K562 (cell line): Measurements from ENCODE around the gene ADAMTS2. TPM values are rescaled to one million over a fixed set of nuclear protein-coding genes. Genes with fewer than 3 reads are reported as not detected.

Experiments
- ATAC-seq: fragments of 200-7000 bp; cut with Tn5 transposase; 3 replicates; pipeline ENCODE4 v1.9.1; 2020; ENCODE audit warnings: moderate library complexity
- BruUV-seq: library from RNA; stranded (reverse); fragments of 400-500 nt; replicated peaks from 2 replicates; lab custom pipeline; 2021; lab: Mats Ljungman, UMichigan
- CTCF ChIA-PET: fragments of 300-600 bp; formaldehyde crosslinking; extraction: SDS; loops from one replicate; lab custom pipeline; 2021; ENCODE audit warnings: low intra/inter-chr PET ratio; lab: Yijun Ruan, JAX
- POLR2A ChIA-PET: fragments of 300-600, 350-650 bp; sonication (Branson Sonifier 250); formaldehyde crosslinking; extraction: SDS; loops from one replicate; lab custom pipeline; 2021; ENCODE audit warnings: antibody characterized with exemption, inconsistent platforms; lab: Yijun Ruan, JAX
- DNase-seq, 4 experiments: peaks; one replicate each; pipeline versions ENCODE4 v3.0.0 to v3.0.0-alpha.2; 2011 to 2018; ENCODE audit warnings: low spot score in 3 of 4, mixed read lengths in 3 of 4; ENCODE audit errors: extremely low read depth in 1 of 4
- FAIRE-seq: peaks from 2 replicates; lab custom pipeline; 2011; peaks lifted over from hg19 to GRCh38; lab: Jason Lieb, UNC
- H2AFZ ChIP-seq: 2 replicates; pipeline ENCODE4 v1.6.0; 2011; ENCODE audit warnings: low read depth, low read length, control low read depth, inconsistent platforms
- H3K27ac ChIP-seq: fragments of 200-600 bp; 3 replicates; pipeline ENCODE4 v1.8.0; 2011; ENCODE audit warnings: low read depth, mild to moderate bottlenecking, control low read depth, inconsistent platforms, low read length, moderate library complexity, mixed read lengths; ENCODE audit errors: extremely low read depth
- H3K27me3 ChIP-seq, 2 experiments: fragments of 300-600 bp in 1 of 2; 2 replicates in 1 of 2; 3 replicates in 1 of 2; pipeline versions ENCODE4 v1.6.0 to v1.8.0; 2011; ENCODE audit warnings: inconsistent platforms in 2 of 2, low read length in 2 of 2, mild to moderate bottlenecking in 1 of 2, mixed read lengths in 1 of 2, moderate library complexity in 1 of 2; ENCODE audit not compliant: control insufficient read depth in 2 of 2, insufficient read depth in 2 of 2
- H3K36me3 ChIP-seq: fragments of 300-600 bp; 3 replicates; pipeline ENCODE4 v1.8.0; 2011; ENCODE audit warnings: mild to moderate bottlenecking, low read length, inconsistent platforms; ENCODE audit not compliant: control insufficient read depth, insufficient read depth
- H3K4me1 ChIP-seq, 2 experiments: fragments of 200-600 bp in 1 of 2; replicated peaks in 1 of 2; 2 replicates in 1 of 2; 3 replicates in 1 of 2; pipeline versions ENCODE4 v1.5.1 to v1.8.0; 2011; ENCODE audit warnings: inconsistent platforms in 2 of 2, low read length in 2 of 2, mild to moderate bottlenecking in 1 of 2, mixed read lengths in 1 of 2, moderate library complexity in 1 of 2; ENCODE audit not compliant: control insufficient read depth in 2 of 2, insufficient read depth in 2 of 2
- H3K4me2 ChIP-seq: 2 replicates; pipeline ENCODE4 v1.6.1; 2011; ENCODE audit warnings: low read length, control low read depth, inconsistent platforms, mixed read lengths; ENCODE audit not compliant: insufficient read depth
- H3K4me3 ChIP-seq: fragments of 200-600 bp; sonication (generic), shearing (Covaris generic); 2 replicates; pipeline ENCODE4 v1.5.1; 2016; ENCODE audit warnings: control low read depth, inconsistent platforms
- H3K79me2 ChIP-seq: fragments of 200-600 bp; 3 replicates; pipeline ENCODE4 v1.8.0; 2011; ENCODE audit warnings: low read length, inconsistent platforms; ENCODE audit not compliant: control insufficient read depth, insufficient read depth
- H3K9ac ChIP-seq, 2 experiments: 2 replicates each; pipeline versions ENCODE4 v1.6.0 to v1.6.1; 2011; ENCODE audit warnings: low read depth in 2 of 2, low read length in 2 of 2, control low read depth in 1 of 2, inconsistent platforms in 1 of 2, mild to moderate bottlenecking in 1 of 2, mixed read lengths in 1 of 2; ENCODE audit not compliant: insufficient read depth in 1 of 2
- H3K9me1 ChIP-seq: one replicate; pipeline ENCODE4 v1.6.0; 2011; ENCODE audit warnings: inconsistent platforms, mild to moderate bottlenecking, low read length, moderate library complexity; ENCODE audit not compliant: control insufficient read depth, insufficient read depth
- H3K9me3 ChIP-seq: replicated peaks from 2 replicates; pipeline ENCODE4 v1.5.1; 2011; ENCODE audit warnings: low read depth, low read length, inconsistent platforms; ENCODE audit not compliant: control insufficient read depth, insufficient read depth
- H4K20me1 ChIP-seq: replicated peaks from 2 replicates; pipeline ENCODE4 v1.6.1; 2011; ENCODE audit warnings: low read length, inconsistent platforms, mixed read lengths; ENCODE audit not compliant: control insufficient read depth, insufficient read depth
- CSDE1 ChIP-seq, 2 experiments: fragments of 450-650 bp; IDR thresholded peaks; 2 replicates each; pipeline ENCODE4 v1.6.1; 2016; ENCODE audit warnings: mild to moderate bottlenecking in 1 of 2
- ETS2 ChIP-seq: IDR thresholded peaks from 2 replicates; pipeline ENCODE4 v1.6.1; 2016; ENCODE audit warnings: borderline replicate concordance, missing genetic modification characterization, mild to moderate bottlenecking, moderate library complexity, missing compliant biosample characterization; ENCODE audit not compliant: poor library complexity, severe bottlenecking
- EWSR1 ChIP-seq: fragments of 450-650 bp; IDR thresholded peaks from 2 replicates; pipeline ENCODE4 v1.6.1; 2018; ENCODE audit warnings: borderline replicate concordance, mild to moderate bottlenecking, low read depth, moderate library complexity; ENCODE audit not compliant: partially characterized antibody
- NFE2 ChIP-seq: IDR thresholded peaks from 2 replicates; pipeline ENCODE4 v1.6.1; 2014; ENCODE audit warnings: antibody characterized with exemption, low read depth
- RFX5 ChIP-seq: IDR thresholded peaks from 2 replicates; pipeline ENCODE4 v1.6.1; 2011; ENCODE audit warnings: low read depth, mild to moderate bottlenecking, improper control_type of control experiment, low read length
- ZNF407 ChIP-seq: fragments of 450-650 bp; IDR thresholded peaks from 2 replicates; pipeline ENCODE4 v1.6.1; 2016; ENCODE audit warnings: low read depth
- WGBS: fragments of 100-300 bp; shearing (Covaris generic); methylation state at CpG from one replicate; pipeline ENCODE4 v1.1.6; 2016; ENCODE audit warnings: low coverage, mixed read lengths; ENCODE audit not compliant: insufficient coverage; ENCODE audit errors: missing lambda C conversion rate; 5-methylcytosine and 5-hydroxymethylcytosine counted together
- in situ Hi-C: fragments of 300-500 bp; cut with MboI; formaldehyde crosslinking; loops from 4 replicates; pipeline ENCODE4 v1.15.0; 2018; ENCODE audit warnings: inconsistent platforms, mixed read lengths
- intact Hi-C: fragments of 100-400 bp; cut with micrococcal nuclease; formaldehyde crosslinking; loops from 2 replicates; pipeline ENCODE4 v1.14.2; 2022
- polyA plus RNA-seq, 8 experiments: library from polyadenylated mRNA; depleted of rRNA in 4 of 8; stranded (reverse) in 5 of 8; unstranded in 3 of 8; fragments of >200 nt; fragmentation: Nextera tagmentation in 2 of 8; fragmentation: Illumina TruSeq in 1 of 8; extraction: Ambion mirVana in 2 of 8; extraction: Trizol in 1 of 8; gene quantifications; 2 replicates each; pipeline versions ENCODE4 v1.2.1 to v1.2.3, GENCODE V29; 2011 to 2014; ENCODE audit warnings: inconsistent platforms in 1 of 8, missing spikeins in 1 of 8
- total RNA-seq, 7 experiments: library from RNA; depleted of rRNA in 6 of 7; stranded (reverse); fragments of >200 nt in 6 of 7; fragmentation: Illumina TruSeq in 2 of 7; extraction: Trizol in 2 of 7; gene quantifications; 2 replicates each; pipeline versions ENCODE4 v1.2.1 to v1.2.3, GENCODE V29; 2011 to 2021; ENCODE audit warnings: low replicate concordance in 1 of 7

Gene ADAMTS2
- total and polyA plus RNA-seq, 9 of the 15 experiments (the other 6 are each of a cell fraction or from before 2014, with no cell fraction given) = not detected

GRCh38 chr5:179153341-179153901 lies 191.8 kb downstream of the ADAMTS2 start:
- H3K9me1 ChIP-seq = no peaks in the 10 kb centered on the region
- no peaks in the 10 kb centered on the region for H3K36me3 ChIP-seq
- TF ChIP-seq ETS2 = no peak
- ChIA-PET CTCF (no interaction called here), POLR2A (no interaction called here)
- H3K4me3 ChIP-seq = no peak overlapping the region
- intact Hi-C loops (no loop called here), in situ Hi-C loops (no loop called here)
- H3K9me3 ChIP-seq = no peaks in the 10 kb centered on the region
- ATAC-seq (no peak), FAIRE-seq (no peak), DNase-seq (no peak)
- no peak overlapping the region; a peak in 1 of 4 replicates for H3K9ac ChIP-seq
- H2AFZ ChIP-seq = no peak overlapping the region
- no TSS peak for BruUV-seq
- H3K4me2 ChIP-seq = no peak overlapping the region
- WGBS = under 1% methylated on average over 17 of the region's 24 CpGs
- peaks cover 0 to 15% of the 10 kb centered on the region in 2 experiments; a peak in 2 of 5 replicates for H3K4me1 ChIP-seq
- H4K20me1 ChIP-seq = no peaks in the 10 kb centered on the region
- H3K79me2 ChIP-seq = no peaks in the 10 kb centered on the region
- H3K27me3 ChIP-seq = peaks cover 0 to 68% of the 10 kb centered on the region in 2 experiments; a peak in 4 of 5 replicates
- no peak overlapping the region for H3K27ac ChIP-seq

DNA sequence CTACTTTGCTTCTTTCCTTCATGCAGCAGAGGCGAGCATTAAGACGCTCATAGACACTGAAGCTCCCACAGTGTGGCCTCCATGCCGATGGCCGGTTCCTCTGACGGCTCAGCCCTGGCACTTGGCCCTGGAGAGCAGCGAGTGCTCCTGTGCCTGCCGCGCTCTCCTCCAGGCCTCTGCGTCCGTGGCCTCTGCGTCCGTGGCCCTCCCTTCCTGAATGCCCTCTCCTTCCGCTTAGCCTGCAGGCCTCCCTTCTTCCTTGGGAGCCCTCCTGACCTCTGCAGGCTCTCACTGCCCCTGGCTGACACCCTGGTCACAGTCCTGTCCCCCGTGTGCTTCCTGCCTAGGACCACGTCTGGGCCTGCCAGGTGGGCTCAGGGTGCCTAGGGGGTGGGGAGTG lies 192.3 kb downstream of the ADAMTS2 start:
- DNase-seq (no peak), FAIRE-seq (no peak), ATAC-seq (no peak)
- POLR2A ChIA-PET = interaction anchor here (0.6 kb wide), 1 partner anchor 822 kb away, joined by 3 read pairs; no protein-coding TSS in a partner anchor
- Histone ChIP-seq H3K4me3 (no peak overlapping the region), H3K79me2 (no peaks in the 10 kb centered on the region), H3K4me1 (peaks cover 0 to 15% of the 10 kb centered on the region in 2 experiments; a peak in 2 of 5 replicates), H3K9me3 (no peaks in the 10 kb centered on the region), H4K20me1 (no peaks in the 10 kb centered on the region), H3K4me2 (no peak overlapping the region), H2AFZ (no peak overlapping the region), H3K9ac (no peak overlapping the region), H3K9me1 (no peaks in the 10 kb centered on the region), H3K27ac (no peak overlapping the region), H3K36me3 (no peaks in the 10 kb centered on the region), H3K27me3 (peaks cover 0 to 70% of the 10 kb centered on the region in 2 experiments; a peak in 4 of 5 replicates)
- CTCF ChIA-PET = no interaction called here
- in situ Hi-C loops = no loop called here
- WGBS = 0% methylated on average over 4 of the region's 15 CpGs
- intact Hi-C loops = no loop called here
- BruUV-seq = no TSS peak
- TF ChIP-seq RFX5 = no peak
- TF ChIP-seq ZNF407 = no peak
- no peak for TF ChIP-seq CSDE1 (IDR thresholded peaks at IDR 0.05)
- no peak for TF ChIP-seq NFE2
- TF ChIP-seq EWSR1 = no peak
